H1 (cell line): ENCODE results near the gene CFD. TPM values are rescaled to one million over a fixed set of nuclear protein-coding genes. Genes with fewer than 3 reads are reported as not detected.

Experiments used
- CTCF ChIA-PET: fragments of 300-600 bp; sonication (Branson Sonifier 250); formaldehyde crosslinking; loops from one replicate; lab custom pipeline; 2021; ENCODE audit not compliant: partially characterized antibody; lab: Charles Lee
- POLR2A ChIA-PET: fragments of 300-600 bp; sonication (Branson Sonifier 250); formaldehyde crosslinking; loops from one replicate; lab custom pipeline; 2021; ENCODE audit warnings: inconsistent platforms; ENCODE audit not compliant: partially characterized antibody; lab: Charles Lee
- DNase-seq, 2 experiments: peaks; one replicate each; pipeline versions ENCODE4 v3.0.0 to v3.0.0-alpha.2; 2010 to 2022; ENCODE audit warnings: low spot score in 2 of 2, low read depth in 1 of 2, mixed read lengths in 1 of 2
- FAIRE-seq: peaks from 2 replicates; lab custom pipeline; 2011; peaks lifted over from hg19 to GRCh38; lab: Jason Lieb, UNC
- H2AFZ ChIP-seq: 2 replicates; pipeline ENCODE4 v1.8.1; 2012; ENCODE audit warnings: low read length, inconsistent platforms
- H2AK5ac ChIP-seq: 2 replicates; pipeline ENCODE4 v1.6.1; 2013; ENCODE audit warnings: low read depth, low read length
- H2BK120ac ChIP-seq: replicated peaks from 2 replicates; pipeline ENCODE3; 2013; ENCODE audit warnings: low read depth, low read length, inconsistent platforms
- H2BK12ac ChIP-seq: 2 replicates; pipeline ENCODE4 v1.6.1; 2013; ENCODE audit warnings: low read depth, low read length
- H2BK15ac ChIP-seq: 2 replicates; pipeline ENCODE4 v1.6.1; 2013; ENCODE audit warnings: low read length
- H2BK20ac ChIP-seq: 2 replicates; pipeline ENCODE4 v1.6.1; 2013; ENCODE audit warnings: low read length
- H2BK5ac ChIP-seq: 2 replicates; pipeline ENCODE4 v1.6.1; 2013; ENCODE audit warnings: low read depth, low read length
- H3K14ac ChIP-seq: 2 replicates; pipeline ENCODE4 v1.6.1; 2013; ENCODE audit warnings: inconsistent platforms; ENCODE audit not compliant: insufficient read length
- H3K18ac ChIP-seq: 2 replicates; pipeline ENCODE4 v1.6.1; 2013; ENCODE audit warnings: low read length; ENCODE audit errors: extremely low read depth
- H3K23ac ChIP-seq: 2 replicates; pipeline ENCODE4 v1.6.1; 2013; ENCODE audit warnings: inconsistent platforms; ENCODE audit not compliant: insufficient read length
- H3K23me2 ChIP-seq: 2 replicates; pipeline ENCODE4 v1.6.1; 2013; ENCODE audit warnings: low read depth, low read length
- H3K27ac ChIP-seq: 2 replicates; pipeline ENCODE4 v1.6.1; 2011; ENCODE audit warnings: low read depth, low read length, inconsistent platforms
- H3K27me3 ChIP-seq, 4 experiments: replicated peaks in 1 of 4; 1 replicate in 1 of 4; 2 replicates in 3 of 4; pipeline versions ENCODE4 v1.6.1 to v1.8.1; 2011 to 2013; ENCODE audit warnings: low read length in 3 of 4, mild to moderate bottlenecking in 3 of 4, inconsistent platforms in 2 of 4, mixed read lengths in 2 of 4, moderate library complexity in 1 of 4; ENCODE audit not compliant: control insufficient read depth in 3 of 4, insufficient read depth in 3 of 4; ENCODE audit errors: extremely low read depth in 1 of 4
- H3K36me3 ChIP-seq, 4 experiments: 2 replicates each; pipeline versions ENCODE4 v1.6.1 to v1.8.1; 2011 to 2013; ENCODE audit warnings: mild to moderate bottlenecking in 4 of 4, low read length in 3 of 4, moderate library complexity in 2 of 4, control low read depth in 1 of 4, inconsistent platforms in 1 of 4; ENCODE audit not compliant: insufficient read depth in 4 of 4, control insufficient read depth in 2 of 4
- H3K4ac ChIP-seq: replicated peaks from 2 replicates; pipeline ENCODE3; 2013; ENCODE audit warnings: low read length, low read depth, mixed read lengths, inconsistent platforms; ENCODE audit not compliant: insufficient read length
- H3K4me1 ChIP-seq, 4 experiments: replicated peaks in 1 of 4; 1 replicate in 1 of 4; 2 replicates in 3 of 4; pipeline versions ENCODE4 v1.6.1 to v1.8.1; 2011 to 2013; ENCODE audit warnings: low read length in 3 of 4, inconsistent platforms in 2 of 4, mixed read lengths in 1 of 4; ENCODE audit not compliant: insufficient read depth in 4 of 4, control insufficient read depth in 3 of 4
- H3K4me2 ChIP-seq, 2 experiments: 2 replicates each; pipeline versions ENCODE4 v1.6.1 to v1.8.1; 2011 to 2013; ENCODE audit warnings: low read depth in 2 of 2, low read length in 2 of 2, control low read depth in 1 of 2, inconsistent platforms in 1 of 2, mild to moderate bottlenecking in 1 of 2; ENCODE audit not compliant: insufficient read depth in 1 of 2
- H3K4me3 ChIP-seq, 4 experiments: fragments of 200-600, 300-600 bp in 1 of 4; sonication (generic), shearing (Covaris generic), sonication (Bioruptor Twin) in 1 of 4; 2 replicates each; pipeline versions ENCODE4 v1.5.1 to v1.8.1; 2011 to 2016; ENCODE audit warnings: low read length in 4 of 4, low read depth in 3 of 4, control low read depth in 2 of 4, inconsistent platforms in 2 of 4, mild to moderate bottlenecking in 2 of 4, mixed read lengths in 1 of 4, moderate library complexity in 1 of 4; ENCODE audit not compliant: insufficient read depth in 2 of 4; ENCODE audit errors: extremely low read depth in 1 of 4
- H3K56ac ChIP-seq: replicated peaks from 2 replicates; pipeline ENCODE3; 2013; ENCODE audit warnings: low read depth, mild to moderate bottlenecking, mixed read lengths, low read length, inconsistent platforms; ENCODE audit not compliant: insufficient read length
- H3K79me1 ChIP-seq: 2 replicates; pipeline ENCODE4 v1.6.1; 2013; ENCODE audit warnings: low read depth, low read length, control low read depth
- H3K79me2 ChIP-seq, 2 experiments: 2 replicates each; pipeline versions ENCODE4 v1.6.1 to v1.8.1; 2012 to 2013; ENCODE audit warnings: low read length in 2 of 2, mild to moderate bottlenecking in 2 of 2, inconsistent platforms in 1 of 2; ENCODE audit not compliant: insufficient read depth in 2 of 2, control insufficient read depth in 1 of 2
- H3K9ac ChIP-seq, 4 experiments: replicated peaks in 1 of 4; 1 replicate in 1 of 4; 2 replicates in 3 of 4; pipeline versions ENCODE4 v1.6.1 to v1.8.1; 2011 to 2013; ENCODE audit warnings: low read depth in 3 of 4, low read length in 3 of 4, control low read depth in 2 of 4, mild to moderate bottlenecking in 2 of 4, moderate library complexity in 2 of 4, inconsistent platforms in 1 of 4; ENCODE audit errors: extremely low read depth in 1 of 4
- H3K9me3 ChIP-seq, 2 experiments: 2 replicates each; pipeline versions ENCODE4 v1.6.1 to v1.8.1; 2012 to 2013; ENCODE audit warnings: mild to moderate bottlenecking in 2 of 2, moderate library complexity in 2 of 2, control low read depth in 1 of 2, inconsistent platforms in 1 of 2, low read depth in 1 of 2, low read length in 1 of 2, mixed read lengths in 1 of 2; ENCODE audit not compliant: insufficient read depth in 2 of 2
- H4K20me1 ChIP-seq, 2 experiments: replicated peaks in 1 of 2; 2 replicates each; pipeline versions ENCODE3 to v1.8.1; 2011 to 2013; ENCODE audit warnings: inconsistent platforms in 2 of 2, low read length in 2 of 2, mild to moderate bottlenecking in 1 of 2; ENCODE audit not compliant: insufficient read depth in 2 of 2, control insufficient read depth in 1 of 2
- H4K5ac ChIP-seq: 2 replicates; pipeline ENCODE4 v1.6.1; 2013; ENCODE audit warnings: low read length, low read depth, mixed read lengths, inconsistent platforms; ENCODE audit not compliant: insufficient read length
- H4K8ac ChIP-seq: 2 replicates; pipeline ENCODE4 v1.8.0; 2013; ENCODE audit warnings: mild to moderate bottlenecking, moderate library complexity, low read length, inconsistent platforms; ENCODE audit not compliant: insufficient read depth; ENCODE audit errors: extremely low read depth
- H4K91ac ChIP-seq: replicated peaks from 2 replicates; pipeline ENCODE3; 2013; ENCODE audit warnings: low read length, mixed read lengths, inconsistent platforms; ENCODE audit not compliant: insufficient read length
- ASH2L ChIP-seq: fragments of 200-600, 300-600 bp; sonication (generic); IDR thresholded peaks from one replicate; pipeline ENCODE4 v1.7.1; 2017; ENCODE audit warnings: low read length
- CBX5 ChIP-seq: fragments of 300-800, 300-1000 bp; sonication (generic); IDR thresholded peaks from 2 replicates; pipeline ENCODE4 v1.7.1; 2016; ENCODE audit warnings: antibody characterized with exemption, low read length, low read depth
- CEBPB ChIP-seq: IDR thresholded peaks from 2 replicates; pipeline ENCODE4 v1.6.1; 2012; ENCODE audit warnings: low read depth, low read length
- KDM1A ChIP-seq: fragments of 200-600, 300-600 bp; sonication (generic); IDR thresholded peaks from 2 replicates; pipeline ENCODE4 v1.7.1; 2016; ENCODE audit warnings: mild to moderate bottlenecking, low read length, borderline replicate concordance
- WGBS, 2 experiments: shearing (Covaris generic) in 1 of 2; methylation state at CpG; one replicate each; pipeline versions ENCODE4 v1.1.6 to v1.1.7; 2013 to 2015; ENCODE audit warnings: low lambda C conversion rate in 2 of 2, mixed read lengths in 2 of 2, inconsistent platforms in 1 of 2, low coverage in 1 of 2, missing lambda C conversion rate in 1 of 2; ENCODE audit not compliant: insufficient replicate concordance in 2 of 2, insufficient coverage in 1 of 2, insufficient read length in 1 of 2; ENCODE audit errors: extremely low coverage in 1 of 2, missing lambda C conversion rate in 1 of 2; 5-methylcytosine and 5-hydroxymethylcytosine counted together
- polyA plus RNA-seq, 7 experiments: library from polyadenylated mRNA; depleted of rRNA in 3 of 7; stranded (reverse) in 5 of 7; unstranded in 2 of 7; fragments of >200 nt in 5 of 7; fragments of 200-250 nt in 2 of 7; gene quantifications; 1 replicate in 5 of 7; 2 replicates in 1 of 7; 4 replicates in 1 of 7; pipeline versions ENCODE4 v1.2.1 to v1.2.3, GENCODE V29; 2011 to 2013; ENCODE audit warnings: missing spikeins in 2 of 7, mixed read lengths in 2 of 7
- total RNA-seq: library from RNA; stranded (reverse); fragmentation: NEBNext Ultra II Directional; extraction: Animal tissue kit (Norgen Biotek cat#: 25700); gene quantifications from 2 replicates; pipeline ENCODE4 v1.2.1, GENCODE V29; 2021

The CFD gene
- total and polyA plus RNA-seq, 2 of the 8 experiments (the other 6 are each of a cell fraction or from before 2014, with no cell fraction given), result 1.7 to 2.8 TPM

DNA sequence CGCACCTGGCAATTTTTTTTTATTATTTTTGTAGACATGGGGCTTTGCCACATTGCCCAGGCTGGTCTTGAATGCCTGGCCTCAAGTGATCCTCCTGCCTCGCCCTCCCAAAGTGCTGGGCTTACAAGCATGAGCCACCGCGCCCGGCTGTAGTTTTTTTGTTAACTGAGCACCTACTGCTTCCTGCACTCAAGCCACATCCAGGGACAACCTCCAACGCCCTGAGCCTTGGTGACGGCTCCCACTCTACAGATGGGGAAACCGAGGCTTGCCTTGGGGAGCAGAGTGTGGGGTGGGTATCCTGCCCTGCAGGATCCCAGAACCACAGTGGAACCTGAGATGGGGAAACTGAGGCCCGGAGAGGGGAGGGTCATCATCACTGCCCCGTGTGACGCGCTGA lies 4.3 kb upstream of the CFD start:
- H3K9ac ChIP-seq, result no peak overlapping the region
- no peak overlapping the region for H4K8ac ChIP-seq
- no peaks in the 10 kb centered on the region for H3K9me3 ChIP-seq
- POLR2A ChIA-PET, result interaction anchor here (0.7 to 1.9 kb wide), 4 partner anchors 10 to 83 kb away, joined by 4 to 5 read pairs (median 4); partner anchors contain the start of gene PRTN3
- no peak overlapping the region for H2AFZ ChIP-seq
- peaks cover 2 to 14% (median 6%) of the 10 kb centered on the region in 4 experiments for H3K27me3 ChIP-seq
- H3K4me2 ChIP-seq, result no peak overlapping the region
- H2BK120ac ChIP-seq, result no peak overlapping the region
- WGBS, 2 experiments, result 89% methylated on average over 12 of the region's 12 CpGs; no CpG with 5 or more reads in 1 of the 2 experiments
- H3K56ac ChIP-seq, result no peak overlapping the region
- H3K4me3 ChIP-seq, result no peak overlapping the region
- no peak overlapping the region for H2BK5ac ChIP-seq
- no peak overlapping the region for H2AK5ac ChIP-seq
- H3K4ac ChIP-seq, result no peak overlapping the region
- no peak for TF ChIP-seq KDM1A
- TF ChIP-seq CEBPB, result no peak
- no peak for TF ChIP-seq CBX5
- TF ChIP-seq ASH2L, result no peak
- TF ChIP-seq, all 59 proteins: peak for 0
- Histone ChIP-seq H3K18ac (no peak overlapping the region), H3K79me2 (no peaks in the 10 kb centered on the region), H3K14ac (no peak overlapping the region), H3K36me3 (no peaks in the 10 kb centered on the region), H3K27ac (no peak overlapping the region), H3K23me2 (no peaks in the 10 kb centered on the region), H3K79me1 (no peaks in the 10 kb centered on the region), H2BK12ac (no peak overlapping the region), H4K91ac (no peak overlapping the region), H3K4me1 (no peaks in the 10 kb centered on the region), H4K5ac (no peak overlapping the region), H2BK15ac (no peak overlapping the region), H3K23ac (no peak overlapping the region), H4K20me1 (peaks cover 0 to 3% of the 10 kb centered on the region in 2 experiments), H2BK20ac (no peak overlapping the region)
- FAIRE-seq, result no peak
- CTCF ChIA-PET, result interaction anchor here (1.1 to 3.1 kb wide), 8 partner anchors 8 to 224 kb away, joined by 3 to 18 read pairs (median 5); no protein-coding TSS in a partner anchor
- no peak for DNase-seq
